Stomach (tissue), 9 donors: ENCODE data around the gene WFDC1. TPM values are rescaled to one million over a fixed set of nuclear protein-coding genes. Genes with fewer than 3 reads are reported as not detected.

Source experiments
- DNase-seq, 2 donors: peaks; one replicate each; pipeline versions ENCODE4 v3.0.0 to v3.0.0-alpha.2; 2013 to 2019
- H3K27ac ChIP-seq, 5 donors: fragments of 200-600 bp in 4 of 5; sonication (generic) in 4 of 5; one replicate each; pipeline ENCODE4 v1.5.1; 2013 to 2019; ENCODE audit warnings: mild to moderate bottlenecking in 1 of 5, moderate library complexity in 1 of 5
- H3K27me3 ChIP-seq, 3 donors: fragments of 200-600 bp; sonication (generic); one replicate each; pipeline ENCODE4 v1.5.1; 2017 to 2019; ENCODE audit warnings: mixed run types in 1 of 3
- H3K36me3 ChIP-seq, 4 donors: fragments of 200-600 bp; sonication (generic); 1 replicate in 3 of 4; 2 replicates in 1 of 4; pipeline ENCODE4 v1.5.1; 2016 to 2019
- H3K4me1 ChIP-seq, 4 donors: fragments of 200-600 bp; sonication (generic); one replicate each; pipeline ENCODE4 v1.5.1; 2016 to 2019
- H3K4me3 ChIP-seq, 4 donors: fragments of 200-600 bp; sonication (generic) in 3 of 4; one replicate each; pipeline ENCODE4 v1.5.1; 2016 to 2019; ENCODE audit warnings: mild to moderate bottlenecking in 1 of 4
- H3K9me3 ChIP-seq, 4 donors: fragments of 200-600 bp; sonication (generic); one replicate each; pipeline ENCODE4 v1.5.1; 2016 to 2019
- EP300 ChIP-seq: sonication (generic); formaldehyde crosslinking; IDR thresholded peaks from one replicate; pipeline ENCODE4 v1.6.1; 2017; ENCODE audit warnings: antibody characterized with exemption
- POLR2A ChIP-seq, 4 donors: fragments of 450-650 bp; IDR thresholded peaks; one replicate each; pipeline ENCODE4 v1.6.1; 2016; ENCODE audit warnings: antibody characterized with exemption in 4 of 4, control low read depth in 2 of 4, mild to moderate bottlenecking in 1 of 4, moderate library complexity in 1 of 4
- POLR2AphosphoS5 ChIP-seq, 3 donors: sonication (generic); formaldehyde crosslinking; IDR thresholded peaks; one replicate each; pipeline ENCODE4 v1.6.1; 2016; ENCODE audit warnings: antibody characterized with exemption in 3 of 3
- WGBS, 5 donors: extraction: QIAGEN DNeasy Blood & Tissue Kit in 3 of 5; methylation state at CpG; one replicate each; pipeline versions ENCODE4 v1.1.5 to v1.1.7; 2013 to 2018; 5-methylcytosine and 5-hydroxymethylcytosine counted together
- intact Hi-C: fragments of 100-400 bp; cut with DNase I; formaldehyde crosslinking; loops from one replicate; pipeline ENCODE4 v1.15.1; 2023; ENCODE audit warnings: low total_unique reads
- polyA plus RNA-seq, 3 donors: library from polyadenylated mRNA; stranded (reverse); fragments of 200-250 nt; gene quantifications; one replicate each; pipeline ENCODE4 v1.2.3, GENCODE V29; 2013
- total RNA-seq, 5 donors: library from RNA; depleted of rRNA; stranded (reverse); fragments of >200 nt; gene quantifications; one replicate each; pipeline versions ENCODE4 v1.1.0 to v1.2.3, GENCODE V29; 2014 to 2016
- TF ChIP-seq, protein P1 (sequence below), 7 experiments: fragments of 450-650 bp in 4 of 7; fragments of 200-600 bp in 3 of 7; sonication (generic) in 3 of 7; IDR thresholded peaks; one replicate each; pipeline ENCODE4 v1.5.1; 2016 to 2019; ENCODE audit warnings: antibody characterized with exemption in 7 of 7, control low read depth in 2 of 7, mild to moderate bottlenecking in 1 of 7
- donor health status: healthy with polysubstance abuse.
- donor health status: Bipolar disorder and iron deficiency.
- donor health status: healthy.

The WFDC1 gene
- total and polyA plus RNA-seq, 8 donors: 10.7 to 64.3 (median 14.2) TPM; not detected in 1

DNA sequence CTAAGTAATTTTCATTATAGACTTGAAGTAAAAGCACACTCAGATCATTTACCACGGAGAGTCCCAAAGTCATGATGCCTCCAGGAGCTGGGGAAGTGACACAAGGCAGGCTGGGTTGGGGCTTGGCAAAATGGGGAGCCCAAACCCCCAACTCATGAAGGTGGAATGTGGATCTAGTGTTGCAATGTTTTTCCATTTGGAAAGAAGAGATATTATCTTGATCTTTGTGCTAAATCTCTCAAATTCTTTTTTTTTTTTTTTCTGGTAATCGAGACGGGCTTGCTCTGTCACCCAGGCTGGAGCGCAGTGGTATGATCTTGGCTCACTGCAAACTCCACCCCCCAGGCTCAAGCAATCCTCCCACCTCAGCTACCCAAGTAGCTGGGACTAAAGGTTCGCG lies 47.3 kb upstream of the WFDC1 start:
- intact Hi-C loops: no loop called here
- H3K36me3 ChIP-seq: no peaks in the 10 kb centered on the region
- DNase-seq: no peak
- no peaks in the 10 kb centered on the region for H3K9me3 ChIP-seq
- TF ChIP-seq EP300 (no peak), POLR2AphosphoS5 (IDR thresholded peaks at IDR 0.05) (no peak), POLR2A (IDR thresholded peaks at IDR 0.05) (no peak)
- TF ChIP-seq, protein P1, sequence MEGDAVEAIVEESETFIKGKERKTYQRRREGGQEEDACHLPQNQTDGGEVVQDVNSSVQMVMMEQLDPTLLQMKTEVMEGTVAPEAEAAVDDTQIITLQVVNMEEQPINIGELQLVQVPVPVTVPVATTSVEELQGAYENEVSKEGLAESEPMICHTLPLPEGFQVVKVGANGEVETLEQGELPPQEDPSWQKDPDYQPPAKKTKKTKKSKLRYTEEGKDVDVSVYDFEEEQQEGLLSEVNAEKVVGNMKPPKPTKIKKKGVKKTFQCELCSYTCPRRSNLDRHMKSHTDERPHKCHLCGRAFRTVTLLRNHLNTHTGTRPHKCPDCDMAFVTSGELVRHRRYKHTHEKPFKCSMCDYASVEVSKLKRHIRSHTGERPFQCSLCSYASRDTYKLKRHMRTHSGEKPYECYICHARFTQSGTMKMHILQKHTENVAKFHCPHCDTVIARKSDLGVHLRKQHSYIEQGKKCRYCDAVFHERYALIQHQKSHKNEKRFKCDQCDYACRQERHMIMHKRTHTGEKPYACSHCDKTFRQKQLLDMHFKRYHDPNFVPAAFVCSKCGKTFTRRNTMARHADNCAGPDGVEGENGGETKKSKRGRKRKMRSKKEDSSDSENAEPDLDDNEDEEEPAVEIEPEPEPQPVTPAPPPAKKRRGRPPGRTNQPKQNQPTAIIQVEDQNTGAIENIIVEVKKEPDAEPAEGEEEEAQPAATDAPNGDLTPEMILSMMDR (IDR thresholded peaks at IDR 0.05): no peak
- H3K4me3 ChIP-seq: no peak overlapping the region
- H3K27me3 ChIP-seq: peaks cover 0 to 29% (median 0%) of the 10 kb centered on the region in 3 donors
- no peaks in the 10 kb centered on the region for H3K4me1 ChIP-seq
- no peak overlapping the region for H3K27ac ChIP-seq
- 88 to 93% (median 91%) methylated on average over 6 of the region's 6 CpGs for WGBS, 5 donors

DNA sequence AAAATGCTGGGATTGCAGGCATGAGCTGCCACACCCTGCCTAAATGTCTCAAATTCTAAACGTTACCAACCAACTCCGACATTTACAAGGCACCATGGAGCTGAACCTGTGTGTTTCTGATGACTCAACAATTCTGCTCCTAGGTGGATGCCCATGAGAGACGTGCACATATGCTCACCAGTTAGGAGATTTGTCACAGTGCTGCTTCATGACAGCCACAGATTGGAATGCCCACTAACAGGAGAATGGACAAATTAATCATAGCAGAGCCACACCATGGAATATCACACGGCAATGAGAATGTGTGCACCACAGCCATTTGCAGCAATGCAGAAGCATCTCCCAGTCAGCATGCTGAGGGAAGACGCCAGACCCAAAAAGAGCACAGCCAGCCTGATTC lies 46.8 kb upstream of the WFDC1 start:
- Histone ChIP-seq H3K27me3 (peaks cover 0 to 24% (median 0%) of the 10 kb centered on the region in 3 donors), H3K27ac (no peak overlapping the region), H3K4me3 (no peak overlapping the region), H3K9me3 (no peaks in the 10 kb centered on the region), H3K36me3 (no peaks in the 10 kb centered on the region), H3K4me1 (no peaks in the 10 kb centered on the region)
- DNase-seq: no peak
- intact Hi-C loops: no loop called here
- TF ChIP-seq EP300 (no peak), POLR2AphosphoS5 (IDR thresholded peaks at IDR 0.05) (no peak), POLR2A (IDR thresholded peaks at IDR 0.05) (no peak)
- TF ChIP-seq, protein P1 (IDR thresholded peaks at IDR 0.05): no peak
- WGBS, 5 donors: 83 to 93% (median 86%) methylated on average over 5 of the region's 5 CpGs

DNA sequence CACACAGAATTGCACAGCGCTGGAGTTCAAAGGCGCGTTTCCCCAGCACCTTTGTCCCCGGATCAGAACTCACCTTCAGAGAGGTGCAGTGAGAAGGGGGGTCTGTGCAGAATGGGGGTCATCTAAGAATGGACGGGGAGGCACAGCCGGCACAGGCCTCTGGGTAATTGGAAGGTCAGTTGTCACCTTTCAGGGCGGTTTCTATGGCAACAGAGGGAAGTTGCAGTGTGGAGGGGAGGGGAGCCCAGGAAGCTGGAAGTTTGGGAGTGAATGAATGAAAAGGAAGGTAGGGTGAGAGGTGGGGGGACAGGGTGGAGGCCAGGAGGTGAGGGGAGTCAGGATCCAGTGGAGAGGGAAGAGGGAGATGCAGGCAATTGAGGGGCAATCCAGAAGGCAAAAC lies 42.5 kb upstream of the WFDC1 start:
- TF ChIP-seq, protein P1 (IDR thresholded peaks at IDR 0.05): no peak
- TF ChIP-seq EP300: no peak
- no peak for TF ChIP-seq POLR2A (IDR thresholded peaks at IDR 0.05)
- TF ChIP-seq POLR2AphosphoS5 (IDR thresholded peaks at IDR 0.05): no peak
- Histone ChIP-seq H3K9me3 (peaks cover 0 to 9% (median 8%) of the 10 kb centered on the region in 4 donors), H3K27ac (no peak overlapping the region), H3K4me1 (no peaks in the 10 kb centered on the region), H3K4me3 (no peak overlapping the region), H3K36me3 (no peaks in the 10 kb centered on the region), H3K27me3 (peaks cover 0 to 12% (median 0%) of the 10 kb centered on the region in 3 donors)
- 52 to 64% (median 59%) methylated on average over 7 of the region's 7 CpGs for WGBS, 5 donors
- intact Hi-C loops: no loop called here
- no peak for DNase-seq

DNA sequence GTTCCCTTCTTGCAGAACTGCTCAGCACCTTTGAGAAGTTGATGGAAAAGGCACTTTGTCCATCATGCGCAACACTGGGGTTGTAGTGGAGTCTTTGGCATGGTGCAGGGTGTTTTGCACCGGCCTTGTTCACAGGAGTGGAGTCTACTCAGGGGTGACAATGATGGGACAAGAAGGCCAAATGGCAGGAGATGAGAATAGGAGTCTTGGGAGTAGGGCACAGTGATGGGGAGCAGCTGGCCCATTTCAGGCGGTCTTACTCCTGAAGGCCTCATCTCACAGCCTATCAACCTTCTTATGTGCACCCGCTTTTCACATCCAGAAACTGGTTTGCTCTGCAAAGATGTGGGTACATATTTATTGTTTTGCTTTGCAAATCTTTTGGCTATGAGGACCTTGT lies 41.5 kb upstream of the WFDC1 start:
- DNase-seq: no peak
- H3K27me3 ChIP-seq: peaks cover 0 to 12% (median 0%) of the 10 kb centered on the region in 3 donors
- intact Hi-C loops: no loop called here
- TF ChIP-seq POLR2A (IDR thresholded peaks at IDR 0.05): no peak
- TF ChIP-seq EP300: no peak
- H3K36me3 ChIP-seq: no peaks in the 10 kb centered on the region
- H3K4me1 ChIP-seq: no peaks in the 10 kb centered on the region
- no peak overlapping the region for H3K4me3 ChIP-seq
- H3K9me3 ChIP-seq: peaks cover 0 to 9% (median 8%) of the 10 kb centered on the region in 4 donors
- no peak overlapping the region for H3K27ac ChIP-seq
- 62 to 87% (median 72%) methylated on average over 4 of the region's 4 CpGs for WGBS, 5 donors

DNA sequence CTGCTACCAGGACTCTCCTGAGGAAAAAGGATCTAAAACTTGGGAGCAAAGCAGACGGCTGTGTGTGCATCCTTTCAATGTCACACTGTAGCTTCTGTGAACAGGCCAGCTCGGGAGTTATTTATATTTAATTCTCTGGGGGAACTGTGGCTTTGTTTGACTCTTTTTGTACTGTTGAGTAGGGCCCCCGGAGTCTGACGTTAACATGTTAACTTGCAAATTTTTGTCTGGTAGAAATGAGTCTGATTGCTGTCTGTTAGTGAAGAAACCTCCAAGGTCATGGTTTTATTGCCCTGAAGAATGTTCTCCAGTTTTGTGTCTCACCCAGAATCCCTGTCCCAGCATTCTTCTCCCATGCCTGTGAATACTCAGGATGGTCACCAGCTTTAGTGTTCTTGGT lies 40.6 kb upstream of the WFDC1 start:
- Histone ChIP-seq H3K36me3 (no peaks in the 10 kb centered on the region), H3K4me1 (no peaks in the 10 kb centered on the region), H3K27me3 (peaks cover 0 to 12% (median 0%) of the 10 kb centered on the region in 3 donors), H3K27ac (no peak overlapping the region), H3K4me3 (no peak overlapping the region), H3K9me3 (peaks cover 0 to 9% (median 8%) of the 10 kb centered on the region in 4 donors)
- 42 to 61% (median 57%) methylated on average over 4 of the region's 4 CpGs for WGBS, 5 donors
- TF ChIP-seq, protein P1 (IDR thresholded peaks at IDR 0.05): no peak
- no peak for TF ChIP-seq POLR2A (IDR thresholded peaks at IDR 0.05)
- TF ChIP-seq EP300: no peak
- no peak for TF ChIP-seq POLR2AphosphoS5 (IDR thresholded peaks at IDR 0.05)
- intact Hi-C loops: no loop called here
- DNase-seq: no peak
